MM.1S (cell line): ENCODE results near the gene PRG2.
"Not testable (repeated sequence)": the region's sequence is repeated elsewhere in the genome, so short reads cannot be mapped to it uniquely, and the experiment has no call there.

Source experiments
- DNase-seq: peaks from one replicate; pipeline ENCODE4 v3.0.0-alpha.2; 2015
- H2AFZ ChIP-seq: fragments of 300-600 bp; sonication (generic); 2 replicates; pipeline ENCODE4 v1.6.0; 2016; ENCODE audit warnings: antibody characterized with exemption, low read length
- H3F3A ChIP-seq: fragments of 300-600 bp; sonication (generic); 2 replicates; pipeline ENCODE4 v1.6.1; 2016; ENCODE audit warnings: mild to moderate bottlenecking, antibody characterized with exemption, low read length, moderate library complexity, mixed read lengths; ENCODE audit not compliant: insufficient read depth
- H3K27ac ChIP-seq: fragments of 300-600 bp; sonication (generic); 2 replicates; pipeline ENCODE4 v1.5.1; 2016; ENCODE audit warnings: mild to moderate bottlenecking, low read length
- H3K27me3 ChIP-seq: fragments of 300-600 bp; sonication (generic); replicated peaks from 2 replicates; pipeline ENCODE4 v1.6.0; 2016; ENCODE audit warnings: low read length; ENCODE audit not compliant: insufficient read depth
- H3K36me3 ChIP-seq: fragments of 300-600 bp; sonication (generic); replicated peaks from 2 replicates; pipeline ENCODE4 v1.6.1; 2016; ENCODE audit warnings: mild to moderate bottlenecking, low read length, mixed read lengths; ENCODE audit not compliant: insufficient read depth
- H3K4me1 ChIP-seq: fragments of 300-600 bp; sonication (generic); 2 replicates; pipeline ENCODE4 v1.6.1; 2016; ENCODE audit warnings: low read length, mixed read lengths
- H3K4me2 ChIP-seq: fragments of 300-600 bp; sonication (generic); 2 replicates; pipeline ENCODE4 v1.6.0; 2016; ENCODE audit warnings: low read depth, low read length
- H3K4me3 ChIP-seq: fragments of 300-600 bp; sonication (generic); 2 replicates; pipeline ENCODE4 v1.5.1; 2016; ENCODE audit warnings: low read length, mixed read lengths
- H3K79me2 ChIP-seq: fragments of 300-600 bp; sonication (generic); 2 replicates; pipeline ENCODE4 v1.6.1; 2016; ENCODE audit warnings: mixed run types, low read length, mixed read lengths
- H3K9ac ChIP-seq: fragments of 300-600 bp; sonication (generic); 2 replicates; pipeline ENCODE4 v1.6.1; 2016; ENCODE audit warnings: low read length, mixed read lengths
- H3K9me2 ChIP-seq: fragments of 300-600 bp; sonication (generic); replicated peaks from 2 replicates; pipeline ENCODE4 v1.6.1; 2016; ENCODE audit warnings: mild to moderate bottlenecking, low read length, mixed read lengths; ENCODE audit not compliant: insufficient read depth
- H3K9me3 ChIP-seq: fragments of 300-600 bp; sonication (generic); replicated peaks from 2 replicates; pipeline ENCODE4 v1.6.1; 2016; ENCODE audit warnings: mild to moderate bottlenecking, low read length, mixed read lengths; ENCODE audit not compliant: insufficient read depth
- H4K20me1 ChIP-seq: fragments of 300-600 bp; sonication (generic); 2 replicates; pipeline ENCODE4 v1.6.1; 2016; ENCODE audit warnings: mild to moderate bottlenecking, low read length, moderate library complexity, mixed read lengths; ENCODE audit not compliant: insufficient read depth
- EZH2 ChIP-seq: fragments of 300-600 bp; sonication (generic); optimal IDR thresholded peaks from 2 replicates; pipeline ENCODE3; 2017; ENCODE audit warnings: low read depth, mild to moderate bottlenecking, antibody characterized with exemption, low read length, mixed read lengths
- EZH2phosphoT487 ChIP-seq: fragments of 300-600 bp; sonication (generic); IDR thresholded peaks from 2 replicates; pipeline ENCODE4 v1.6.1; 2018; ENCODE audit warnings: antibody characterized with exemption, low read length
- TF ChIP-seq, protein P1 (sequence below): fragments of 300-600 bp; sonication (generic); IDR thresholded peaks from 2 replicates; pipeline ENCODE4 v1.5.1; 2016; ENCODE audit warnings: antibody characterized with exemption, low read length, mixed read lengths

Gene PRG2

DNA sequence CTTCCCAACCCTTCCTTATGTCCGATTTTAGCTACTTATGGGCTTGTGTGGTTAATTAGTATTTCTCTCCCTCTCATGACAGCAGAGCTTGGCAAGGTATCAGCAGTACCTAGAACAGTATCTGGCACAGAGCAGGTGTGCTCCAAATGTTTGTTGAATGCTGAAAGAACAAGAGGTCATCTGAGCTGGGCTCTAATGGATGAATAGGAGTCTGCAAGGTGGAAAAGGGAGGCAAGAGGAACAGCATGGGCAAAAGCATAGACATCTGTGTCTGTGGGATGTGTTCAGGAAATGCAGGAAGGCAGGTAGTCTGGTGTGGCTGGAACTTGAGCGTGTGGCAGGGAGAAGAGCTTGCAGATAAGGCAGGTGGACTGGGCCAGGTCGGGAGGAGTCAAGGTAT, 28.5 kb downstream of the PRG2 start:
- DNase-seq, result no peak
- no peaks in the 10 kb centered on the region for H3K4me1 ChIP-seq
- H4K20me1 ChIP-seq, result no peaks in the 10 kb centered on the region
- no peaks in the 10 kb centered on the region for H3K9me3 ChIP-seq
- H3K4me3 ChIP-seq, result no peak overlapping the region
- H3K4me2 ChIP-seq, result no peak overlapping the region
- no peak overlapping the region for H2AFZ ChIP-seq
- no peaks in the 10 kb centered on the region for H3K36me3 ChIP-seq
- no peaks in the 10 kb centered on the region for H3K27me3 ChIP-seq
- no peak overlapping the region for H3K27ac ChIP-seq
- H3K9ac ChIP-seq, result no peak overlapping the region
- no peaks in the 10 kb centered on the region for H3F3A ChIP-seq
- TF ChIP-seq EZH2phosphoT487 (no peak), EZH2 (no peak)
- TF ChIP-seq, protein P1, sequence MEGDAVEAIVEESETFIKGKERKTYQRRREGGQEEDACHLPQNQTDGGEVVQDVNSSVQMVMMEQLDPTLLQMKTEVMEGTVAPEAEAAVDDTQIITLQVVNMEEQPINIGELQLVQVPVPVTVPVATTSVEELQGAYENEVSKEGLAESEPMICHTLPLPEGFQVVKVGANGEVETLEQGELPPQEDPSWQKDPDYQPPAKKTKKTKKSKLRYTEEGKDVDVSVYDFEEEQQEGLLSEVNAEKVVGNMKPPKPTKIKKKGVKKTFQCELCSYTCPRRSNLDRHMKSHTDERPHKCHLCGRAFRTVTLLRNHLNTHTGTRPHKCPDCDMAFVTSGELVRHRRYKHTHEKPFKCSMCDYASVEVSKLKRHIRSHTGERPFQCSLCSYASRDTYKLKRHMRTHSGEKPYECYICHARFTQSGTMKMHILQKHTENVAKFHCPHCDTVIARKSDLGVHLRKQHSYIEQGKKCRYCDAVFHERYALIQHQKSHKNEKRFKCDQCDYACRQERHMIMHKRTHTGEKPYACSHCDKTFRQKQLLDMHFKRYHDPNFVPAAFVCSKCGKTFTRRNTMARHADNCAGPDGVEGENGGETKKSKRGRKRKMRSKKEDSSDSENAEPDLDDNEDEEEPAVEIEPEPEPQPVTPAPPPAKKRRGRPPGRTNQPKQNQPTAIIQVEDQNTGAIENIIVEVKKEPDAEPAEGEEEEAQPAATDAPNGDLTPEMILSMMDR, result no peak
- H3K79me2 ChIP-seq, result no peaks in the 10 kb centered on the region
- no peaks in the 10 kb centered on the region for H3K9me2 ChIP-seq

DNA sequence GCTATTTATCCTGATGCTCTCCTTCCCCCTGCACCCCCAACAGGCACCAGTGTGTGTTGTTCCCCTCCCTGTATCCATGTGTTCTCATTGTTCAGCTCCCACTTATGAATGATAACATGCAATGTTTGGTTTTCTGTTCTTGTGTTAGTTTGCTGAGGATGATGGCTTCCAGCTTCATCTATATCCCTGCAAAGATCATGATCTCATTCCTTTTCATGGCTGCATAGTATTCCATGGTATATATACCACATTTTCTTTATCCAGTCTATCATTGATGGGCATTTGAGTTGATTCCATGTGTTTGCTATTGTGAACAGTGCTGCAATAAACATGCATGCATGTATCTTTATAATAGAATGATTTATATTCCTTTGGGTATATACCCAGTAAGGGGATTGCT, 29.0 kb downstream of the PRG2 start:
- not testable (repeated sequence) for H3K9me3 ChIP-seq, H3K27ac ChIP-seq, H3K4me2 ChIP-seq, H3K36me3 ChIP-seq, H3K9me2 ChIP-seq, H2AFZ ChIP-seq, H3F3A ChIP-seq, H3K27me3 ChIP-seq, H3K4me3 ChIP-seq, H4K20me1 ChIP-seq, DNase-seq, H3K4me1 ChIP-seq, H3K79me2 ChIP-seq, H3K9ac ChIP-seq

DNA sequence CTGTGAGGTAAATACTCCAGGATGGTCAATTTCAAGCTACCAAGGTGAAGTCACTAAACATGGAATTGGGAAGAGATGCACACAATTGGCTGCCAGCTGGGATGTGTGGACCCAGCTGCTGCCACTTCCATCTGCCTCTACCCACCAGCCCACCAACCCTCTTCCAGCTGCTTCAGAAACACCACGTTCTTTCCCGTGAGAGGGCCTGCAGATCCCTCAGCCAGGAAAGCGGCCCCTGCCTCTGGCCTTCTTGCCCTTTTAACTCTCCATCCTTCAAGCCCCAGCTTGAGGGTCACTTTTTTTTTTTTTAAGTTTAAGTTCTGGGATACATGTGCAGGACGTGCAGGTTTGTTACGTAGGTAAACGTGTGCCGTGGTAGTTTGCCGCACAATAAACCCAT, 29.5 kb downstream of the PRG2 start:
- H3K9me3 ChIP-seq, result no peaks in the 10 kb centered on the region
- TF ChIP-seq, protein P1, result no peak
- TF ChIP-seq EZH2phosphoT487 (no peak), EZH2 (no peak)
- H3K4me2 ChIP-seq, result no peak overlapping the region
- no peak overlapping the region for H2AFZ ChIP-seq
- H3K9ac ChIP-seq, result no peak overlapping the region
- H3K4me3 ChIP-seq, result no peak overlapping the region
- H3K79me2 ChIP-seq, result no peaks in the 10 kb centered on the region
- no peaks in the 10 kb centered on the region for H3K9me2 ChIP-seq
- no peak overlapping the region for H3K27ac ChIP-seq
- no peaks in the 10 kb centered on the region for H3K27me3 ChIP-seq
- no peaks in the 10 kb centered on the region for H3K4me1 ChIP-seq
- no peak for DNase-seq
- H4K20me1 ChIP-seq, result no peaks in the 10 kb centered on the region
- H3F3A ChIP-seq, result no peaks in the 10 kb centered on the region
- H3K36me3 ChIP-seq, result no peaks in the 10 kb centered on the region

DNA sequence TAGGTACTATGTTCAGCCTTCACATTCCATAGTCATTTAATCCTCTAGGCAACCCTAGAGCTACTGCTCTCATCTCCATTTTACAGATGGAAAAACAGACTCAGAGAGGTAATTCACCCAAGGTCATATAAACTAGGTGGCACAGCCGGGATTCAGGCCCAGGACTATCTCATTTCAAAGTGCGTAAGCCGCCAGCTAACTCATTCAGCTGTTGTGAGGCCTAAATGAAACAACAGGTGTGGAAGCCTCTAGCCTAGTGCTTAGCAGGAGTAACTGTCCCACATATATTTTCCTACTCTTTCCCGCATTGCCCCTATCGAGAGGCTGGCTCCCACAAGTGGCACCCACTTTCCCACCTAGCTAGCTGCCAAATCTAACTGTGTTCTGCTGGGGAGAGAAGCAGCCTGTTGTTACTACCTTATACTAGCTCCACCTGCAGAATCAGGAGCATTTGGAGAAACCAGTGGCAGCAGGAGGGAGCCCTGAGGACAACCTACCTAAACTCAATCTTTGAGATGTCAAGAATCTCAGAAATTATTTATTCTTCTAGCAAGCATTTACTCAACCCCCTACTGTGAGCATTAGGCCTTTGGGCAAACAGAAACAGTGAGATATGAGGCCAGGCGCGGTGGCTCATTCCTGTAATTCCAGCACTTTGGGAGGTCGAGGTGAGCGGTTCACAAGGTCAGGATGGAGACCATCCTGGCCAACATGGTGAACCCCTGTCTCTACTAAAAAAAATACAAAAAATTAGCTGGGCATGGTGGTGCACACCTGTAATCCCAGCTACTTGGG, 30.4 kb downstream of the PRG2 start:
- H3K4me1 ChIP-seq, result no peaks in the 10 kb centered on the region
- H3K4me3 ChIP-seq, result no peak overlapping the region
- no peaks in the 10 kb centered on the region for H3K9me2 ChIP-seq
- no peak for TF ChIP-seq EZH2phosphoT487
- TF ChIP-seq EZH2, result no peak
- TF ChIP-seq, protein P1, result no peak
- no peak overlapping the region for H3K4me2 ChIP-seq
- no peak overlapping the region for H2AFZ ChIP-seq
- H4K20me1 ChIP-seq, result no peaks in the 10 kb centered on the region
- no peaks in the 10 kb centered on the region for H3K9me3 ChIP-seq
- no peaks in the 10 kb centered on the region for H3K27me3 ChIP-seq
- no peaks in the 10 kb centered on the region for H3F3A ChIP-seq
- no peak for DNase-seq
- H3K9ac ChIP-seq, result no peak overlapping the region
- no peak overlapping the region for H3K27ac ChIP-seq
- no peaks in the 10 kb centered on the region for H3K79me2 ChIP-seq
- no peaks in the 10 kb centered on the region for H3K36me3 ChIP-seq
